ENCODE measurements around the gene RXRB.

RXRB gene

DNA sequence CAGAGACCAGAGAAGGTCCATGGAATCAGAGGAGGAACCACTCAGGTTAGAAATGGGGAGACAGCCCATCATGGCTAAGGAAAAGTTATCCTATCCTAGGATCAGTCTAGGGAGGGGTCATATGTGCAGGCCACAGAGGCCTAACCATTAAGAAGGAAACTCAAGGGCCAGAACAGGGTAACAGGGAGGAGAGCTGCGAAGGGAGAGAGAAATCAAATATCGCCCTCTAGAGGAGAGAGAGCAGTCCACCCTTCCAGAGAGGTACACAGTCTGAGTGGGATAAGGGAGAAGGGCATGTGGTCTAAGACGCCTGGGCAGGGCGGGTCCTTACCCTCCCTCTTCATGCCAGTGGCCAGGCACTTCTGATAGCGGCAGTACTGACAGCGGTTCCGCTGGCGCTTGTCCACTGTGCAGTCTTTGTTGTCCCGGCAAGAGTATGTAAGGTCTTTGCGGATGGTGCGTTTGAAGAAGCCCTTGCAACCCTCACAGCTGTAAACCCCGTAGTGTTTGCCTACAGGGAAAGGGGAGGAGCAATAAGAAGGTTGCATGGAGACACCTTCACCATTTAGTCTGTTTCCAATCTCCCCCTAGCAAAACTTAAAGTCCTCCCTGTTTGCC, 2.9 kb downstream of the RXRB start:
- DNase-seq (ENCODE audit: low read depth in 2 of 2): no peak

GRCh38 chr6:33195304-33196165, 4.9 kb downstream of the RXRB start:
- no peak for DNase-seq (ENCODE audit: low read depth in 2 of 2)

- DNase-seq (ENCODE audit: low read depth in 2 of 2): no peak
These were observed 6.0 kb downstream of the RXRB start for GRCh38 chr6:33194431-33194979.

- DNase-seq (ENCODE audit: low read depth in 2 of 2): no peak
These were observed 6.8 kb downstream of the RXRB start for GRCh38 chr6:33193619-33194018.

GRCh38 chr6:33192671-33193602, 7.5 kb downstream of the RXRB start:
- DNase-seq (ENCODE audit: low read depth in 2 of 2): no peak

DNA sequence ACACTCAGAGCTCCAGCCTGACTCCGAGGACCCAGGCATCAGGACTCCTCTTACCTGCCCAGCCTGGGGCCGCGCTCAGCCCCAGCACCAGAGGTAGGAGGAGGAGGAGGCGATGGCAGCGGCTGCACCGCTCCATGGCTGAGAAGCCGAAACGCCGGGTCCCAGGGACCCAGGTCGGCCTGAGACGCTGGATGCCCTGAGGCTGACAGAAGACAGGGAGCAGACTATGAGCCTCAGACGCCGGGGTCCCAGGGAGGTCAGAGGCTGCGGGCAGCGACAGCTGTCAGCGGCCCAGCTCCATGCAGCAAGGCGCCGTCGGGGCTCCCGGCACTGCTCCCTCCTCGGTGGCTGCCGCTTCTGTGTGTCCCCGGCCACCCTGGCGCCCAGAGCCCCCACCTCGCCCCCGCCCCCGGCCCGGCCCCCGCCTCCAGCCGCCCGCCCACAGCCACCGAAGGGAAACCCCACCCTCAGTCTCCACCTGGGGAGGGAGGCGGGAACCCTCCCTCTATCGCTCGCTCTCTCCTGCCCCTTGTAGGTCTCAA, 8.3 kb downstream of the RXRB start, which contains the start of gene COL11A2:
TSS of gene COL11A2 (minus strand) at position 363 of the 542 bp plus-strand sequence. CDS start at position 136, 227 bp downstream.
- DNase-seq (ENCODE audit: low read depth in 2 of 2): no peak

DNA sequence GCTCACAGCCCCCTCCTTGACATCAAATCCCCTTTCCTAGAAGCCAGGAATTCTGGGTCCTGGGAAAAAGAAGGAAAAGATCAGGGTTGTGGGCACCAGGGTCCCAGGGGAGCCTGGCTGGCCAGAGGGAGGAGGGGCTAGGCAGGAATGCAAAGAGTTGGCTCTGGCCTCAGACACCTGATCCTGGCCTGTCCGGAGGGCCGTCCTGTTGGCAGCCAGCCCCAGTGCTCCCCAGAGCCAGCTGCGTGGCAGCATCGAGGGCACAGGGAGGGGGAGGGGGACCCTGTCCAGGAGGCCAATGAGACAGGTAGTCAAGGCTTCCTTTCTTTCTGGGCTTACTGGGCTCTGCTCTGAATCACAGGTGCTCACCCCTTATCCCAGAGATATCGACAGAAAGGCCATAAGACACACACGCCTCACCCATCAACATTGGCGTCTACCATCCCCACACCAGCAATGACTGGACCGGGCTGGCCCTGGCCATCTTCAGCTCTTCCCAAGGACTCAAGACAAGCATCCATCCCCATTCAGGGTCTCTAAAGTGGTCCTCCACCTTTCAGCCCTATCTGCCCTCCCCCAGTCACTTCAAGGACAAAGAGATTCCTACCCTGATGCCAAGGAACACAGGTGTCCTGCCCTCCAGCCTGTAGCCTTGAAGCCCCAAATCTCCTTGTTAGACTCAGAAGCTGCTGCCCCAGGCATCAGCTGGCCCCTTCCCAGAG, 8.9 kb downstream of the RXRB start:
- no peak for DNase-seq (ENCODE audit: low read depth in 2 of 2)

GRCh38 chr6:33190504-33191107, 9.9 kb downstream of the RXRB start:
- no peak for DNase-seq (ENCODE audit: low read depth in 2 of 2)

- no peak for DNase-seq (ENCODE audit: low read depth in 2 of 2)
These were observed 10.6 kb downstream of the RXRB start for GRCh38 chr6:33189625-33190448.

DNA sequence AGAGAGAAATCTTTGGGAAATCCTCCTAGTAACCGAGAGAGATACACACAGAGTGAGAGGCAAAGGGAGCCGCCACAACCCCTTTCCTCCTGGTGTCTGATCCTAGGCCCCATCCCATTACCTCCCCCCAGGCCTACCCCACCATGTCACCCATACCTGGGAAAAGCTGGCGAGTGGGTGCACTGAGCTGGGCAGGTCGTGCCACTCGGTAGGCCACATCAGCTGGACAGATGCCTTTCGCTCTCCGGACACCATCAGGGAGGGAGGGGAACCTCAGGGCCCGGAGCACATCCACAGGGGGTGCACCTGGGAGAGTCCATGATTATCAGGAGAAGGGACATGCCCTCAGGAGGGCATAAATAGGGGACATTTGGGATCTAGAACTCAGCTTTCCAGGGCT, 11.3 kb downstream of the RXRB start:
- no peak for DNase-seq (ENCODE audit: low read depth in 2 of 2)

DNA sequence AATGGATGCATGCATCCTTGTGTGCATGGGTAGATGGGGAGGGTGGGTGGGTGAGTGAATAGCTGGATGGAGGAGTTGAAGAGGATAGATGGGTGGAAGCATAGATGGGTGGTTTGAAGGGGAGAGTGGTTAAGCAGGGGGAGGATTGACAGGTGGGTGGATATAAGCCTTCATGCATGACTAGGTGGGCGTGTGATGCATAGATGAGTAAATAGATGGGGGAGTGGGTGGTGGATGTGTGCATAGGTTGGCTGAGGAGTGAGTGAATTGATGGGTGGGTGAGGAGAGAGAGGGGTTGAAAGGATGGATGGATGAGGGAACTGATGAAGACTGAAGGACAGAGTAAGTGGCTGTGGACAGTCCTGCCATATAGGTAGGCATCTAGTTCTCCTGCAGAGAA, 12.7 kb downstream of the RXRB start:
- no peak for DNase-seq (ENCODE audit: low read depth in 2 of 2)

DNA sequence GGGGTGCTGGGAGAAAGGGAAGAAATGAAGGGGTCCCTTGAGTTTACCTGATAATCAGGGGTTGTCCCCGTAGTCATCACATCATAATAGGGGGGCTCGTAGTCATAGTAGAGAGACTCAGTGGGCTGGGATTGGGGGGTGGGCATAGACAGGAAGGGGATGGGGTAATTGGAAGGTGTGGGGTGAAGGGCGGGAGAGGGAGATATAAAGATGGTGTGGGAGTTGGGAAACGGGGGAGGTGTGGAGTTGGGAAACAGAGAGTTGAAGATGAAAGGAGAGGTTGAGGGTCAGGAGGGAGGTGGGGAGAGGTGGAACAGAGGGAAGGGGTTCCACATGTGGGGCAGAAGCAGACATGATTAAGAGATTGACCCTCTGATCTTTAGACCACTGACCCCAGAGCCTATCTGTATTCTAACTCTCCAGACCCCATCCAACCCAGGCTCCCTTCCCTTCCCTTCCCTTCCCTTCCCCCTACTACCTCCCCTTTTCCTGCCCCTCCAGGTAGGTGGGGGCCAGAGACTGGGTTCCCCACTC, 14.7 kb downstream of the RXRB start:
- no peak for DNase-seq (ENCODE audit: low read depth in 2 of 2)

DNA sequence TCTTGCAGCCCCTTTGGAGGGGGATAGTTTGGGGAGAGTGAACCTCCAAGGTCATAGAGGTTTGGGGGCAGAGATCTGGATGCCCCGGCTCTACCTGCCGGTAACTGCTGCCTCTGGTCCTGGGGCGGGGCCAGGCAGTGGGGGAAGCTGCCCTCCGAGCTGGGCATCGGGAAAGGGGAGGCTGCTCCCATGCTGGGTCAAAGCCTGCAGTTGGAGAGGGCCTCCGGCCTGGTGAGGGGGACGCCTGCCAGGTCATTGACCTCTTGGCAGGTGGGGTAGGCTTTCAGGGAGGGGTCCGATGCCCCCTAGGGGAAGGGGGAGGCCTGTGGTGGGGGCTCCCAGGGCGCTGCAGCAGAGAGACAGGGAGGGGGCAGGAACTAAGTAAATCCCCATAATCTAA, 15.3 kb downstream of the RXRB start:
- no peak for DNase-seq (ENCODE audit: low read depth in 2 of 2)

DNA sequence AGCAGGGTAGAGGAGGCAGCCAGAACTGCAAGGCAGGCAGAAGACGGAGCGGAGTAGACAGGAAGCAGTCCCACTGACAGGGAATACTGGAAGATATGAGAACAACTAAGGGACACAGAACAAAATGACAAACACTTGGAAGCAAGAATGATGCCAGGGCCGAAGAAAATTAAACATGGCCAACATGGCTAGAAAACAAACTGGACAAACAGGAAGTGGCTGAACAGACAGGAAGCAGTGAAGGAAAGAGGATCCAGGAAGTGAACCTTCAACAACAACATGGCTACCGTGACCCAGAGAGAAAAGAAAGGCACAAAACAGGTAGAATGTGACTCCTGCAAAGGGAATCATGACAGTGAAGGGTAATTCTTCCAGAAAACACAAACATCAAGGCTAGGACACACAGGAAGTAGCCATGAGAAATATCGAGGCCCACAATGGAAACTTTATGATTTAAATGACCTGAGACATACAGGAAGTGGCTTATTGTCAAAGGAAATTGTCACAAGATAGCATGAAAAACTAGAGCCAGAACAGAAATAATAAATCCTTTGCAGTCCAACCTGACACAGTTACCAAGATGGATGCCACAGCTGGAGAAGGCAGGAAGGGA, 17.3 kb downstream of the RXRB start:
- DNase-seq (ENCODE audit: low read depth in 2 of 2): no peak

DNA sequence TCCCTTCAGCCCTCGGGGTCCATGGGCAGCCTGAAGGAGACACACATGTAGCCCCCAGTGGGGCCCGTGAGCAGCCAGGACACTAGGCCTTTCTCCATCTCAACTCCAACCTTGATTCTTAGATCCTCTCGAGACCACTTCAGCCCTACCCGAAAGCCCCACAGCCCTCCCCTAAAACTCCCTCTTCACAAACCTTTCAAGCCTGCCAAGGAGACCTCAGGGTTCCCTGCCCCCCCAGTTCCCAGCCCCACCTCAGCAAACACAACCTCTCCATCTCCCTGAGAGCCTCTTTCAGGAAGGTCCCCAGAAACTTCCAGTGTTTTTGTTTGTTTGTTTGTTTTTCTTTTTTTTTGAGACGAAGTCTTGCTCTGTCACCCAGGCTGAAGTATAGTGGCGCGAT, 19.3 kb downstream of the RXRB start:
- no peak for DNase-seq (ENCODE audit: low read depth in 2 of 2)

DNA sequence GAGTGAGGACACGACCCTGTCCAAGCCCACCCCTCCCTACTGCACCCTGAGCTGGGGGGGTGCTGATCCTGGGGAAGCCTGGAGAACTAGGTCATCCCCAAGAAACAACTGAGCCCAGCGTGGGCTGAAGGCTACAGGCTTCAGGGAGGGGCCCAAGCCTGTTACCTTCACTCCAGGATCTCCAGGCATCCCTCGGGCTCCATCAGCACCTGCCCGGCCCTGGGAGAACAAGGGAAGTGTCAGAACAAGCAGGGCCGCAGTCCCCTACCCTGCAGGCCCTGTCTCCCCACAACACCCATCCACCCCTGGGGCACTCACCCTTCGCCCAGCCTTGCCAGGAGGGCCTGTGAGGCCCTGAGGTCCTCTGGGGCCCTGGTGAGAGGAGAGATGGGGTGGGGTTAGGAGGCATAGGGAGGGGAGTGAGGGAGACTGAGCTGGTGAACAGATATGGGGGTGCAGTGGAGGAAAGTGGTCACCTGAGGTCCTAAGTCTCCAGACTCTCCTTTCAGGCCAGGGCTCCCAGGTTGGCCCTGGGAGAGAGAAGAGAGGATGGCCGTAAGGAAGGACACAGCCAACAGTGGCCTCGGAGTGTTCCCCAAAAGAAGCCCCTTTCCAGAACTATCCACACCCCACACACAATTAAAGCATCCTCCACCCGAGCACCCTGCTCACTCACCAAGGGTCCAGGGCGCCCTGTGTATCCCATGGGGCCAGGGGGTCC, 21.6 kb downstream of the RXRB start:
- DNase-seq (ENCODE audit: low read depth in 2 of 2): no peak

DNA sequence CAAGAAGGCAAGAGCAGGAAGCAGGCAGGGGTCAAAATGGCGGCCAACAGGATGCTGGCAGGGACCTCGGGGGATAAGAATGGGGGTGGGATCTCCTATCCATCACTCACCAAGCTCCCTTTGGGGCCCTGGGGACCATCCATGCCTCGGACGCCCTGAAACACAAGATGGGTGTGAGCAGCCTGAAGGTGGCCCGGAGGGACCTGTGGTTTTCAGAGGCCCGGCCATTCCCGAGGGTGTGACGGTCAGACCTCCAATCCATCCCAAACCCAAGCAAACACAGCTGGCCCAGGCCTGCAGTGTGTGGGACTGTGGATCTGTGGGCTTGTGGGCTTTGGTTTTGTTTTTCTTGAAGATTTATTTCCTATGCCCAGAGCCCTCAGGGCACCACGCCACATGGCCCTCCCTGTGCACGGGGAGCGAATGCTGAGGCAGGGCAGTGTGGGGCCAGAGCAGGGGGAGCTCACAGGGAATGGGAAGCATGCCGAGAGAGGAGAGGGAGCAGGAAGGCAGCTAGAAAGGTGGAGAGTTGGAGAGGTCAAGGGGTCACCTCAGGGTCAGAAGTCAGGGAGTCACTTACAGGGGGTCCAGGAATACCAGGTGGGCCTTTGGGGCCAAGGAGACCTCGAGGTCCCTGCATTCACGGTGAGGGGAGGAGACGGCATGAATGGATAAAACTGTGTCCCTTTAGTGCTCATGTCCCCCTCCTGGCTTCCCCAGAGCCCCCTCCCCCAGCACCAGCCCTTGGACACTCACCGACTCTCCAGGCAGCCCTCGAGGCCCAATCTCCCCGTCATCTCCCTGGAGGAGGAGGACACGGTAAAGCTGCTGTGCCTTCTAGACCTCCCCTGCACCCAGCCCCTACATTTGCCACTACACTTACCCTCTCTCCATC, 22.7 kb downstream of the RXRB start:
- DNase-seq (ENCODE audit: low read depth in 2 of 2): no peak
